Fibroblast of lung (primary cell): ENCODE data around the gene PLA2G4B.

ENCODE experiments used
- EZH2 ChIP-seq: IDR thresholded peaks from 2 replicates; pipeline ENCODE4 v1.5.1; 2012; ENCODE audit warnings: low read length, control low read depth, mild to moderate bottlenecking; ENCODE audit errors: missing control alignments
- TF ChIP-seq, protein P1 (sequence below), 2 donors: IDR thresholded peaks in 1 of 2; conservative IDR thresholded peaks in 1 of 2; 1 replicate in 1 of 2; 2 replicates in 1 of 2; pipeline ENCODE4 v1.5.1; 2011 to 2012; ENCODE audit warnings: low read length in 2 of 2, control low read depth in 1 of 2, inconsistent platforms in 1 of 2, low read depth in 1 of 2, mild to moderate bottlenecking in 1 of 2

DNA sequence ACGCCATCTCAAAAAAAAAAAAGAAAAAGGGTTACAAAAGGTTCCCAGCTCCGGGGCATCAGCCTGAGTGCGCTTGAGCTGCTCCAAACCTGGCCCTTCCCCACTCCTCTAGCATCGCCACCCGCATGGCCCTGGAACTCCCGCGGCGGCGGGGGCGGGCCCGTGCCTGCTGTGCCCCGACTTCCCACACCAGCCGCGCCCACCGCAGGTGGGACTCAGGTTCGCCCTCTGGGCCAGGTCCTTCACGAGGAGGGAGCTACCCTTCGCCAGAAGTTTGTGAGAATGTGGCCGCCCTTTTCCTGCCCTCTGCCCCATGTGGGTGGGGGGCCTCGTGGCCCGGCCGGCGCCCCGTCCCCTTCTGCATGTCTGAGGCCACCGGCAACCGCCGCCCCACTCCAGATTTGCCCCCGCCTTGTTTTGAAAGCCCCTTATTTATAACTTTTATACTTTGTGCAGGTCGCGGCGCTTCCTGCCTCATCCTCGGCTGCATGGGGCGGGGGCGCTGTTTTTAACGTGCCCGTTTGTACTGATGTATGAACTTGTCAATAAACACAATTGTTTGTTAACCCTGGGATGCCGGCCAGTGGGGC is 11.3 kb upstream of the PLA2G4B start:
- TF ChIP-seq, protein P1, sequence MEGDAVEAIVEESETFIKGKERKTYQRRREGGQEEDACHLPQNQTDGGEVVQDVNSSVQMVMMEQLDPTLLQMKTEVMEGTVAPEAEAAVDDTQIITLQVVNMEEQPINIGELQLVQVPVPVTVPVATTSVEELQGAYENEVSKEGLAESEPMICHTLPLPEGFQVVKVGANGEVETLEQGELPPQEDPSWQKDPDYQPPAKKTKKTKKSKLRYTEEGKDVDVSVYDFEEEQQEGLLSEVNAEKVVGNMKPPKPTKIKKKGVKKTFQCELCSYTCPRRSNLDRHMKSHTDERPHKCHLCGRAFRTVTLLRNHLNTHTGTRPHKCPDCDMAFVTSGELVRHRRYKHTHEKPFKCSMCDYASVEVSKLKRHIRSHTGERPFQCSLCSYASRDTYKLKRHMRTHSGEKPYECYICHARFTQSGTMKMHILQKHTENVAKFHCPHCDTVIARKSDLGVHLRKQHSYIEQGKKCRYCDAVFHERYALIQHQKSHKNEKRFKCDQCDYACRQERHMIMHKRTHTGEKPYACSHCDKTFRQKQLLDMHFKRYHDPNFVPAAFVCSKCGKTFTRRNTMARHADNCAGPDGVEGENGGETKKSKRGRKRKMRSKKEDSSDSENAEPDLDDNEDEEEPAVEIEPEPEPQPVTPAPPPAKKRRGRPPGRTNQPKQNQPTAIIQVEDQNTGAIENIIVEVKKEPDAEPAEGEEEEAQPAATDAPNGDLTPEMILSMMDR (conservative IDR thresholded peaks at IDR 0.05 in 1 of 2, IDR thresholded peaks at IDR 0.05 in 1 of 2; ENCODE audit: low read depth in 1 of 2, low read length in 2 of 2): no peak
- no peak for TF ChIP-seq EZH2
